ENCODE data around the gene NME2.

Gene NME2

DNA sequence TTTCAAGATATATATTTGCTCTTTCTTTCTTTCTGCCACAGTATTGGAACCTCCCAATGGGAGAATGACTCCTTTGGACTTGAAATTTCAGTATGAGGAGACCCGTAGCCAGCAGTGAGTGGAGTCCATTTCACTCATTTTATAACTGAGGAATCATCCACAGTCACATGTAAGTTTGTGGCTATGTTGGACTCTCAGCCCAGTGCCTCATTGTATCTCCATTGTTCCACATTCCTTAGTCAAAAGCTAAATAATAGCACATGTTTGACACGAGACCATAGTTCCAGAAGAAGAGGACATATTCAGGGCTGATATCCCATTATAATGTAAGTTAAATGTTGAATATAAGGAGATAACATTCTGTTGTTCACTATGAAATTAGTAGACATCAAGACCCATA is 32.8 kb upstream of the NME2 start:
- no peaks in the 10 kb centered on the region for H3K36me3 ChIP-seq (ENCODE audit: insufficient read depth, low read length)
- no peak overlapping the region for H3K4me3 ChIP-seq (ENCODE audit: low read length)
- no peak overlapping the region for H2AFZ ChIP-seq (ENCODE audit: low read depth, low read length)
- H3K4me1 ChIP-seq (ENCODE audit: insufficient read depth, low read length), result peaks cover 2% of the 10 kb centered on the region
- no peaks in the 10 kb centered on the region for H3K9me3 ChIP-seq (ENCODE audit: low read length)
- H3K27me3 ChIP-seq (ENCODE audit: insufficient read depth, low read length), result no peaks in the 10 kb centered on the region

- no peaks in the 10 kb centered on the region for H3K36me3 ChIP-seq (ENCODE audit: insufficient read depth, low read length)
- H3K4me3 ChIP-seq (ENCODE audit: low read length), result no peak overlapping the region
- H3K4me1 ChIP-seq (ENCODE audit: insufficient read depth, low read length), result peaks cover 2% of the 10 kb centered on the region
- H2AFZ ChIP-seq (ENCODE audit: low read depth, low read length), result no peak overlapping the region
- H3K9me3 ChIP-seq (ENCODE audit: low read length), result no peaks in the 10 kb centered on the region
- H3K27me3 ChIP-seq (ENCODE audit: insufficient read depth, low read length), result no peaks in the 10 kb centered on the region
Observed at GRCh38 chr17:51135956-51136355, 30.3 kb upstream of the NME2 start.

DNA sequence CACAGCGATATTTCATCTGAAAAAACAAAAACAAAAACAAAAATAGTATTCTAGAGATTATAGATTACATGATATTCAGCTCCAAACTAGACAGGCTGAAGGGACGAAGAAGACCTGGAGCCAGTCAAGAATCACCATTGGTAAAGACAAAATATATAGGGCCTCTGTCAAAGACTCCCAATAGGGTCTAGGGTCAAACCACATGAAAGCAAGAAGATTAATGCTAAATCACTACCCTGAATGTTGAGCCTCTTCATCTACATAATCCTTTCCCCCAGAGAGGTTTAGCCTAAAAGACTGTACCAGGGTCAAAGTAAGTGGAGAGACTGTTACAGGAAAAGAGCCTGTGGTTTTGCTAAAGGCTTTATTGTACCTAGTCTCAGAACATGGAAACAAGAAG is 23.6 kb upstream of the NME2 start:
- no peaks in the 10 kb centered on the region for H3K27me3 ChIP-seq (ENCODE audit: insufficient read depth, low read length)
- H3K4me1 ChIP-seq (ENCODE audit: insufficient read depth, low read length), result peaks cover 7% of the 10 kb centered on the region
- H3K4me3 ChIP-seq (ENCODE audit: low read length), result no peak overlapping the region
- no peaks in the 10 kb centered on the region for H3K36me3 ChIP-seq (ENCODE audit: insufficient read depth, low read length)
- H3K9me3 ChIP-seq (ENCODE audit: low read length), result no peaks in the 10 kb centered on the region
- H2AFZ ChIP-seq (ENCODE audit: low read depth, low read length), result no peak overlapping the region

DNA sequence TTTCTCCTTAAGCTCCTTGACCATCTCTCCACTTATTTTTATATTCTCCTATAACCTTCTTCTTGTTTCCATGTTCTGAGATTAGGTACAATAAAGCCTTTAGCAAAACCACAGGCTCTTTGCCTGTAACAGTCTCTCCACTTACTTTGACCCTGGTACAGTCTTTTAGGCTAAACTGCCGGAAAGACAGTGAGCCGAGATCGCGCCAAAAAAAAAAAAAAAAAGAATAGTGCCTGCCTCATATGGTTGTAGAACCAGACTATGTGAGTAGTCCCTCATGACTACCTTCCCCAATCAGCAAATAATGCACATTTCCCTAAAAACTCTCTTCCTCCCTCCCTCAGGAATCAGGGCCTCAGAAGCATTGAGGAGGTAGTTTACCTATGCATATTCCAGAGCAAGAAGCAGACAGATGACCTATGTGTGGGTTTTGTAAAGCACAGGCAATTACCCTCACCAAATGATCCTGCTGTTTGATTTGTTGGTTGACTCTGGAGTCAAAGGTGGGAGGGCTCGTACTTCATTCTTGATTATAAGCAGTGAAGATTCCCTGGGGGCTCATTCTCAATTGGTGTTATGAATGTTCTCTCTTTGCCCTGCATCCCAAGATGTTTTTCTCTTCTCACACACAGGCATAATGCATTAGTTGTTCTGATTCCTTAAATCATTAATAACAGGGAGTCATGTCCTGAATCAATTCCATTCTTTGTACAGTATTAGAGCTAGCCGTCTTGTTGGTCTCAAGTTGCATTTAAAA is 21.8 kb upstream of the NME2 start:
- H3K36me3 ChIP-seq (ENCODE audit: insufficient read depth, low read length), result no peaks in the 10 kb centered on the region
- H3K4me3 ChIP-seq (ENCODE audit: low read length), result no peak overlapping the region
- no peaks in the 10 kb centered on the region for H3K27me3 ChIP-seq (ENCODE audit: insufficient read depth, low read length)
- H3K4me1 ChIP-seq (ENCODE audit: insufficient read depth, low read length), result peaks cover 7% of the 10 kb centered on the region
- no peak overlapping the region for H2AFZ ChIP-seq (ENCODE audit: low read depth, low read length)
- H3K9me3 ChIP-seq (ENCODE audit: low read length), result no peaks in the 10 kb centered on the region

- no peaks in the 10 kb centered on the region for H3K36me3 ChIP-seq (ENCODE audit: insufficient read depth, low read length)
- no peaks in the 10 kb centered on the region for H3K9me3 ChIP-seq (ENCODE audit: low read length)
- H3K4me1 ChIP-seq (ENCODE audit: insufficient read depth, low read length), result peaks cover 11% of the 10 kb centered on the region
- H2AFZ ChIP-seq (ENCODE audit: low read depth, low read length), result no peak overlapping the region
- H3K4me3 ChIP-seq (ENCODE audit: low read length), result no peak overlapping the region
- no peaks in the 10 kb centered on the region for H3K27me3 ChIP-seq (ENCODE audit: insufficient read depth, low read length)
Observed at GRCh38 chr17:51147650-51148049, 18.6 kb upstream of the NME2 start.

DNA sequence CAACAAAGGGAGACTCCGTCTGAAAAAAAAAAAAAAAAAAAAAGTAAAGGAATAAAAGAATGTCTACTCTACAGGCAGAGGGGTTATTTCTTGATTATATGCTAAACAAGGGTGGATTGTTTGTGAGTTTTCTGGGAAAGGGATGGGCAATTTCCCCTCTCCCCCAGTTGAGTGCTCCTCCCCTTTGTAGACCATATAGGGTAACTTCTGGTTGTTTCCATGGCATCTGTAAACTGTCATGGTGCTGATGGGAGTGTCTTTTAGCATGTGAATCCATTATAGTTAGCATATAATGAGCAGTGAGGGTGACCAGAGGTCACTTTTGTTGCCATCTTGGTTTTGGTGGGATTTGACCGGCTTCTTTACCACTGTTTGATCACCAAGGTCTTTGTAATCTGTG is 17.0 kb upstream of the NME2 start:
- Histone ChIP-seq H2AFZ (ENCODE audit: low read depth, low read length) (no peak overlapping the region), H3K4me3 (ENCODE audit: low read length) (no peak overlapping the region), H3K36me3 (ENCODE audit: insufficient read depth, low read length) (no peaks in the 10 kb centered on the region), H3K27me3 (ENCODE audit: insufficient read depth, low read length) (no peaks in the 10 kb centered on the region), H3K9me3 (ENCODE audit: low read length) (no peaks in the 10 kb centered on the region), H3K4me1 (ENCODE audit: insufficient read depth, low read length) (peaks cover 14% of the 10 kb centered on the region)

GRCh38 chr17:51150932-51151331 is 15.3 kb upstream of the NME2 start:
- H3K36me3 ChIP-seq (ENCODE audit: insufficient read depth, low read length), result peaks cover 7% of the 10 kb centered on the region
- no peak overlapping the region for H2AFZ ChIP-seq (ENCODE audit: low read depth, low read length)
- H3K9me3 ChIP-seq (ENCODE audit: low read length), result no peaks in the 10 kb centered on the region
- no peaks in the 10 kb centered on the region for H3K27me3 ChIP-seq (ENCODE audit: insufficient read depth, low read length)
- H3K4me1 ChIP-seq (ENCODE audit: insufficient read depth, low read length), result peaks cover 10% of the 10 kb centered on the region
- no peak overlapping the region for H3K4me3 ChIP-seq (ENCODE audit: low read length)

- H3K4me1 ChIP-seq (ENCODE audit: insufficient read depth, low read length), result peaks cover 10% of the 10 kb centered on the region
- H2AFZ ChIP-seq (ENCODE audit: low read depth, low read length), result peak overlapping the region; percentile 98
- H3K36me3 ChIP-seq (ENCODE audit: insufficient read depth, low read length), result peaks cover 23% of the 10 kb centered on the region
- no peaks in the 10 kb centered on the region for H3K9me3 ChIP-seq (ENCODE audit: low read length)
- H3K4me3 ChIP-seq (ENCODE audit: low read length), result peak overlapping the region; percentile 79
- no peaks in the 10 kb centered on the region for H3K27me3 ChIP-seq (ENCODE audit: insufficient read depth, low read length)
Observed at GRCh38 chr17:51152766-51153209, 13.4 kb upstream of the NME2 start.

DNA sequence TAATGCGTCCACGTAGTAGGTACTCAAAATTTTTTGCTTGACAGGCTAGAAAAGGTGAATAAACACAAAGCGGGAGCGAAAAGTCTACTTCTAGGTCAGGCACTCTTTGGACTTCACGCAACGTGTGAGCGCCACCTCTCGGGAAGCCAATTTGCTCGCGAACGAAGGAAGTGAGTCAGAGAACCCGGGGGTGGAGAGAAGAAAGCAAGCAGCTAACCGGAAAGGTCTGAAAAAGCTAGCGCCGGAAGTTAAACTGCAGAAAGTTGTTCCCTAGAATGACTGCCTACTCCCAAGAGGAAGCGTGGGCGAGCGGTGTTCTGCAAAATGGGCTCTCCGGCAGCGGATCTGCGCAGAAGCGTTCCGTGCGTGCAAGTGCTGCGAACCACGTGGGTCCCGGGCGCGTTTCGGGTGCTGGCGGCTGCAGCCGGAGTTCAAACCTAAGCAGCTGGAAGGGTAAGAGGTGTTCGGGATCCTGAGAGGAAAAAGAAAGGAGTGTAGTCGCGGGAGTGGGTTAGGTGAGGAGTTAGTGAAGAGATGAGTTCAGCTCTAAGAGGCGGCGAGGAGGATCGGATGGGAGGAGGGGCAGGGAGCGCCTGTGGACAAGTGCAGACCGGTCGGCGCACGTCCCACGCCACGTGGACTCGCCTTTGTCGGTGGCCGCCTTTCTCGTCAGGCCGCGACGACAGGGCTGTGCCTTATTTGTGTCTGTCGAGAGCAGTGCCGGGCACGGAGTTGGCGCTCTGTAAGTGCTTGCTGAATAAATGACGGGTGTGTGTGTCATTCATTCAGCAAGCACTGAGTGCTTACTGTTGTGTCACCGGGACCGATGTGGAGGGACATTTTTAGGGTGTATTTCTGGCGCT is 12.8 kb upstream of the NME2 start, which contains the start of gene NME1:
NME1 (plus strand) TSS at position 350 of the 863 bp plus-strand sequence. CDS start 2,096 bp downstream, outside the sequence.
- H2AFZ ChIP-seq (ENCODE audit: low read depth, low read length), result peak within 1 kb of the TSS; percentile 98
- no peaks in the 10 kb centered on the region for H3K27me3 ChIP-seq (ENCODE audit: insufficient read depth, low read length)
- H3K4me3 ChIP-seq (ENCODE audit: low read length), result peak within 1 kb of the TSS; percentile 79
- H3K9me3 ChIP-seq (ENCODE audit: low read length), result no peaks in the 10 kb centered on the region
- peaks cover 10% of the 10 kb centered on the region for H3K4me1 ChIP-seq (ENCODE audit: insufficient read depth, low read length)
- peaks cover 29% of the 10 kb centered on the region for H3K36me3 ChIP-seq (ENCODE audit: insufficient read depth, low read length)

- H3K9me3 ChIP-seq (ENCODE audit: low read length), result no peaks in the 10 kb centered on the region
- peaks cover 33% of the 10 kb centered on the region for H3K36me3 ChIP-seq (ENCODE audit: insufficient read depth, low read length)
- H3K4me1 ChIP-seq (ENCODE audit: insufficient read depth, low read length), result peaks cover 10% of the 10 kb centered on the region
- no peaks in the 10 kb centered on the region for H3K27me3 ChIP-seq (ENCODE audit: insufficient read depth, low read length)
- peak overlapping the region; percentile 24 for H2AFZ ChIP-seq (ENCODE audit: low read depth, low read length)
- H3K4me3 ChIP-seq (ENCODE audit: low read length), result peak overlapping the region; percentile 79
Observed at GRCh38 chr17:51154176-51154575, 12.0 kb upstream of the NME2 start.

GRCh38 chr17:51155416-51155815 is 10.8 kb upstream of the NME2 start:
- Histone ChIP-seq H2AFZ (ENCODE audit: low read depth, low read length) (no peak overlapping the region), H3K4me3 (ENCODE audit: low read length) (peak overlapping the region; percentile 79), H3K9me3 (ENCODE audit: low read length) (no peaks in the 10 kb centered on the region), H3K36me3 (ENCODE audit: insufficient read depth, low read length) (peaks cover 41% of the 10 kb centered on the region), H3K27me3 (ENCODE audit: insufficient read depth, low read length) (no peaks in the 10 kb centered on the region), H3K4me1 (ENCODE audit: insufficient read depth, low read length) (peaks cover 10% of the 10 kb centered on the region)

GRCh38 chr17:51159604-51160003 is 6.6 kb upstream of the NME2 start:
- Histone ChIP-seq H3K9me3 (ENCODE audit: low read length) (no peaks in the 10 kb centered on the region), H3K36me3 (ENCODE audit: insufficient read depth, low read length) (peaks cover 66% of the 10 kb centered on the region), H3K4me3 (ENCODE audit: low read length) (no peak overlapping the region), H3K27me3 (ENCODE audit: insufficient read depth, low read length) (no peaks in the 10 kb centered on the region), H2AFZ (ENCODE audit: low read depth, low read length) (no peak overlapping the region), H3K4me1 (ENCODE audit: insufficient read depth, low read length) (peaks cover 3% of the 10 kb centered on the region)

- Histone ChIP-seq H3K36me3 (ENCODE audit: insufficient read depth, low read length) (peaks cover 55% of the 10 kb centered on the region), H2AFZ (ENCODE audit: low read depth, low read length) (no peak overlapping the region), H3K9me3 (ENCODE audit: low read length) (no peaks in the 10 kb centered on the region), H3K4me1 (ENCODE audit: insufficient read depth, low read length) (peaks cover 5% of the 10 kb centered on the region), H3K4me3 (ENCODE audit: low read length) (no peak overlapping the region), H3K27me3 (ENCODE audit: insufficient read depth, low read length) (no peaks in the 10 kb centered on the region)
Observed at GRCh38 chr17:51161541-51161940, 4.7 kb upstream of the NME2 start.

Data from neuron (in vitro differentiated cells).